Measurements from ENCODE around the gene NAGA. TPM values are rescaled to one million over a fixed set of nuclear protein-coding genes. Genes with fewer than 3 reads are reported as not detected.

The NAGA gene
- total RNA-seq, 1 experiment from 2014 or later: 27.2 TPM

- no peaks in the 10 kb centered on the region for H3K9me2 ChIP-seq (replicated peaks; ENCODE audit: low read length)
- intact Hi-C loops (cut with micrococcal nuclease): no loop called here
- TF ChIP-seq EZH2 (IDR thresholded peaks at IDR 0.05; ENCODE audit: low read length, unreplicated experiment): no peak
- TF ChIP-seq EZH2phosphoT487 (IDR thresholded peaks at IDR 0.05; ENCODE audit: borderline replicate concordance, low read length): no peak
- TF ChIP-seq, protein P1, sequence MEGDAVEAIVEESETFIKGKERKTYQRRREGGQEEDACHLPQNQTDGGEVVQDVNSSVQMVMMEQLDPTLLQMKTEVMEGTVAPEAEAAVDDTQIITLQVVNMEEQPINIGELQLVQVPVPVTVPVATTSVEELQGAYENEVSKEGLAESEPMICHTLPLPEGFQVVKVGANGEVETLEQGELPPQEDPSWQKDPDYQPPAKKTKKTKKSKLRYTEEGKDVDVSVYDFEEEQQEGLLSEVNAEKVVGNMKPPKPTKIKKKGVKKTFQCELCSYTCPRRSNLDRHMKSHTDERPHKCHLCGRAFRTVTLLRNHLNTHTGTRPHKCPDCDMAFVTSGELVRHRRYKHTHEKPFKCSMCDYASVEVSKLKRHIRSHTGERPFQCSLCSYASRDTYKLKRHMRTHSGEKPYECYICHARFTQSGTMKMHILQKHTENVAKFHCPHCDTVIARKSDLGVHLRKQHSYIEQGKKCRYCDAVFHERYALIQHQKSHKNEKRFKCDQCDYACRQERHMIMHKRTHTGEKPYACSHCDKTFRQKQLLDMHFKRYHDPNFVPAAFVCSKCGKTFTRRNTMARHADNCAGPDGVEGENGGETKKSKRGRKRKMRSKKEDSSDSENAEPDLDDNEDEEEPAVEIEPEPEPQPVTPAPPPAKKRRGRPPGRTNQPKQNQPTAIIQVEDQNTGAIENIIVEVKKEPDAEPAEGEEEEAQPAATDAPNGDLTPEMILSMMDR (conservative IDR thresholded peaks at IDR 0.05; ENCODE audit: low read depth, low read length): no peak
Observed at GRCh38 chr22:42062506-42063170, 8.0 kb downstream of the NAGA start.

DNA sequence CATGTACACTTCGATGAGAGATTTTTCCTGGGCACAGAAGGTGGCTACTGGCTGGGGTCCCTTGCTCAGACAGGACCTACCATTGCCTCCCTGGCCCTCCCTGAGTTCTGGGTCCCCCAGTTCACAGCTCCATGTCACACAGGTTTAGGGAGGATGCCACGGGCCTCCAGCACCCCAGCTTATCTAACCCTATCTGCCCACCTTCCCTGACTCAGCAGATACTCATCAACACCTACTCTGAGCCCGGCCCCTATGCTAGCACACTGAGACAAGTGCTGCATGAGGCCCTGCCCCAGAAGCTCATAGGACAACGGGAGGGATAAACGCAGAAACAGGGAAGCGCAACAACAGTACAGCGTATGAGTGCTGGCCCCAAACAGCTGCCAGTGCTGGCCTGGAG, 9.6 kb downstream of the NAGA start:
- no peak overlapping the region for H2AFZ ChIP-seq (ENCODE audit: low read length)
- no peaks in the 10 kb centered on the region for H3K27me3 ChIP-seq (ENCODE audit: low read length)
- H3K9me3 ChIP-seq (ENCODE audit: low read length): peaks cover 6% of the 10 kb centered on the region
- intact Hi-C loops (cut with micrococcal nuclease): no loop called here
- no peaks in the 10 kb centered on the region for H3K9me2 ChIP-seq (replicated peaks; ENCODE audit: low read length)
- H4K20me1 ChIP-seq (ENCODE audit: low read length): no peaks in the 10 kb centered on the region
- TF ChIP-seq EZH2phosphoT487 (IDR thresholded peaks at IDR 0.05; ENCODE audit: borderline replicate concordance, low read length): no peak
- TF ChIP-seq EZH2 (IDR thresholded peaks at IDR 0.05; ENCODE audit: low read length, unreplicated experiment): no peak
- TF ChIP-seq, protein P1 (conservative IDR thresholded peaks at IDR 0.05; ENCODE audit: low read depth, low read length): no peak
- H3K79me2 ChIP-seq (ENCODE audit: low read length): no peaks in the 10 kb centered on the region
- peaks cover 15% of the 10 kb centered on the region; the same call in 1 of the 2 replicates for H3K36me3 ChIP-seq (ENCODE audit: low read depth, low read length)
- ATAC-seq (no peak), DNase-seq (no peak)
- H3K27ac ChIP-seq (ENCODE audit: low read length): no peak overlapping the region
- BruUV-seq (replicated peaks): no TSS peak
- no peaks in the 10 kb centered on the region for H3K4me1 ChIP-seq (ENCODE audit: insufficient read depth, low read length)
- POLR2A ChIA-PET (ENCODE audit: unreplicated experiment): interaction anchor here (0.5 kb wide), 1 partner anchor 114 kb away, joined by 4 read pairs; no protein-coding TSS in a partner anchor
- H3F3A ChIP-seq (ENCODE audit: low read length, unreplicated experiment): no peaks in the 10 kb centered on the region
- CTCF ChIA-PET: no interaction called here
- no peak overlapping the region for H3K4me3 ChIP-seq (ENCODE audit: low read length)
- no peak overlapping the region for H3K4me2 ChIP-seq (ENCODE audit: low read length)
- H3K9ac ChIP-seq (ENCODE audit: low read length): no peak overlapping the region

More at GRCh38 chr22:42062506-42063170, 8.0 kb downstream of the NAGA start:
- H3K9ac ChIP-seq (ENCODE audit: low read length): no peak overlapping the region
- no peaks in the 10 kb centered on the region for H3K4me1 ChIP-seq (ENCODE audit: insufficient read depth, low read length)
- H2AFZ ChIP-seq (ENCODE audit: low read length): no peak overlapping the region
- ChIA-PET POLR2A (ENCODE audit: unreplicated experiment) (no interaction called here), CTCF (no interaction called here)
- BruUV-seq (replicated peaks): no TSS peak
- no peaks in the 10 kb centered on the region for H3K79me2 ChIP-seq (ENCODE audit: low read length)
- no peaks in the 10 kb centered on the region for H3K9me3 ChIP-seq (ENCODE audit: low read length)
- H4K20me1 ChIP-seq (ENCODE audit: low read length): no peaks in the 10 kb centered on the region
- H3K27ac ChIP-seq (ENCODE audit: low read length): no peak overlapping the region
- no peak overlapping the region for H3K4me3 ChIP-seq (ENCODE audit: low read length)
- DNase-seq: no peak
- peaks cover 15% of the 10 kb centered on the region; the same call in 1 of the 2 replicates for H3K36me3 ChIP-seq (ENCODE audit: low read depth, low read length)
- no peaks in the 10 kb centered on the region for H3F3A ChIP-seq (ENCODE audit: low read length, unreplicated experiment)
- no peaks in the 10 kb centered on the region for H3K27me3 ChIP-seq (ENCODE audit: low read length)
- no peak for ATAC-seq
- no peak overlapping the region for H3K4me2 ChIP-seq (ENCODE audit: low read length)

GRCh38 chr22:42060489-42060888, 10.1 kb downstream of the NAGA start:
- Histone ChIP-seq H3K9me2 (replicated peaks; ENCODE audit: low read length) (no peaks in the 10 kb centered on the region), H2AFZ (ENCODE audit: low read length) (no peak overlapping the region), H3K4me2 (ENCODE audit: low read length) (no peak overlapping the region), H3K36me3 (ENCODE audit: low read depth, low read length) (peaks cover 15% of the 10 kb centered on the region; the same call in 1 of the 2 replicates), H3K9ac (ENCODE audit: low read length) (no peak overlapping the region), H3K4me1 (ENCODE audit: insufficient read depth, low read length) (no peaks in the 10 kb centered on the region), H4K20me1 (ENCODE audit: low read length) (no peaks in the 10 kb centered on the region), H3K27ac (ENCODE audit: low read length) (no peak overlapping the region), H3K79me2 (ENCODE audit: low read length) (no peaks in the 10 kb centered on the region), H3K27me3 (ENCODE audit: low read length) (no peaks in the 10 kb centered on the region), H3F3A (ENCODE audit: low read length, unreplicated experiment) (no peaks in the 10 kb centered on the region), H3K9me3 (ENCODE audit: low read length) (peaks cover 6% of the 10 kb centered on the region), H3K4me3 (ENCODE audit: low read length) (no peak overlapping the region)
- TF ChIP-seq, protein P1 (conservative IDR thresholded peaks at IDR 0.05; ENCODE audit: low read depth, low read length): no peak
- TF ChIP-seq EZH2phosphoT487 (IDR thresholded peaks at IDR 0.05; ENCODE audit: borderline replicate concordance, low read length) (no peak), EZH2 (IDR thresholded peaks at IDR 0.05; ENCODE audit: low read length, unreplicated experiment) (no peak)
- ATAC-seq (no peak), DNase-seq (no peak)
- no TSS peak for BruUV-seq (replicated peaks)
- ChIA-PET POLR2A (ENCODE audit: unreplicated experiment) (no interaction called here), CTCF (no interaction called here)
- intact Hi-C loops (cut with micrococcal nuclease): no loop called here
